ENCODE data around the gene C6orf118.

Gene C6orf118
- 0 reads per million in 2 donors for total RNA-seq

DNA sequence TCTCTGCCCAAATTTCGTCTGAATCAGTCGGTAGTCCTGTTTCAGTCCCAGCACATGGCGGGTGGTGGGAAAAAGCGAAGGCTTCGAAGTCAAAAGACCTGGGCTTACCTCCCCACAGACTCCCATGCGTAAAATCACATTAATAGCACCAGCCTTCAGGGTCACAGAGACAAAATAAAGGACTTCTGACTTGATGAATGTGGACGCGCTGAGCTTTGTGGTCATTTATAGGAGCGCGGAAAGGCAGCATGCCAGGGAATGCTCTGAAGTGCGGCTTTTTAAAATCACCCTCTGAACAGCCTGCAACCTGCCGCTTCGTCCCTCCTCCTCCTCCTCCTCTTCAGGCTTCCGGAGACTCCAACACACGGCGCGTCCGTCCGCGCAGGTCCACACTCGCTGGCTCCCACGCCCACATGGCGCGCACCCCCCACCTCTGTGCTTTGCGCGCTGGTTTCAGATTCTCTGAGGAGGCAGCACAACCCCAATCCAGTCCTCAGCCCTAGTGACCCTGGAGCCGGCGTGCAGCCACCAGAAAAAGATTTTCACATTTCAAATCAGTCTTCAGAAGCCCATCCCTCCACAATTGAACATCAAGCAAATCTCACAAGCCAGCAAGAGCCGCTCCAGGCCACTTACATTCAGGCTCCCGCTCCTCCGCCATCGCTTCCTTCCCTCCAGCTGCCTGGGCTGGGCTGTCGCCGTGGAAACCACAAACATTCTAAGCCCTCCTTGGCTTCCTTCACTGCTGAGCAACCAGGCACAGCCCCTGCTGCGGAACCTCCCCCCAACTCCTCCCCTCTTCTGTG is at the start of gene C6orf118:
TSS of gene C6orf118 (minus strand) at position 680 of the 806 bp plus-strand sequence. CDS start at position 661, 19 bp downstream.
- no peak for DNase-seq

DNA sequence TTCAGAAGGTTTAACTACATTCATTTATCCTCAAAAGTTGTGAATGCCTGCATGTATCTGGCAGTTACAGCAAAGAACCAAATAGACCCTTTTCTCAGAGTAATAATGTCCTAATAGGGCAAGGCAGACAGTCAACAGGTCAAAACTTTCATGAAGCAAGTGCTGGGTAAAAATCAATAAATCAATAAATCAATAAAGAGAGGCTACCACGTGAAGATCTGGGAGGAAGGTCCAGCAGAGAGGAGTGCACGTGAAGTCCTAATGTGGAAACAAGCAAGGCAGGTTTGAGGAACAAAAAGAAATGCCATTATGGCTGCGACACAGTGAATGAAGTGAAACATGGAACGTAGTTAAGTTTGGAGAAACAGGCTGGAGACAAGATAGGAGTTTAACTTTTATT is 36.3 kb upstream of the C6orf118 start:
- no peak for DNase-seq

GRCh38 chr6:165340532-165340931 is 31.1 kb upstream of the C6orf118 start:
- no peak for DNase-seq

DNA sequence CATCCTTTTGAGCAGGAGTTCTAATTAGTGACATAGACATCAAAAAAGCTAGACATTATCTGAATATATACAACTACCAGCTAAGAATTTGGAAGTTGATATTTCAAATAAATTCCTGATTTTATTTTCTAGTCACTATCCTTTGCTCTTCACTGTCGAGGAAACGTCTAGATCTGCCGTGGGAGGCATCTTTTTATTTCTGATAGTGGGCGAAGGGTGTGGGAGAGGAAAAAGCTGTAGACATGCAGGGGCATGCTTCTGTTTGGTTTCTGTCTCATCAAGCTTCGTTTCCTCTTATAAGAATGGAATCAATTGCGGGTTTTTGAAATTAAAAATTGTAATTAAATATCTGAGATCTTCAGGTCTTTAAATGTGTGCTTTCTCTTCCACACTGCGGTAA is 16.2 kb upstream of the C6orf118 start:
- no peak for DNase-seq

- no peak for DNase-seq
These were observed 12.2 kb upstream of the C6orf118 start for GRCh38 chr6:165321555-165322145.

DNA sequence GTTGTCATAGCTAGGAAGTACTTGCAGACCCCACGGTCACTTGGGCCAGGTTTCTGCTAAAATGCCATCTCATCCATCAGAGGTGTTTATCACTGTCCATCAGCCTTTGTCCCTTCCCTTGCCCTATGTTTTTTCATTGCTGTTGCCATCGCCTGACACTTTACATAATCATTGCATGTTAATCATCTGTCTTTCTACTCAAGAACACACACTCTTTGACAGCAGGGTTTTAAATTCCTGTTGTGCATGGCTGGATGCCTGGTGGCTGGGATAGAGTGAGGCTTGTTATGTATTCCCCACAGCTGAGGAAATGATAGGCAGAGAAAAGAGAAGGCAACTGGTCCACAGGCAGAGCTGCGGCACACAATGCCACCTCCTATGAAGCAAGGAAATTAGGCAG is 11.7 kb upstream of the C6orf118 start:
- no peak for DNase-seq

DNA sequence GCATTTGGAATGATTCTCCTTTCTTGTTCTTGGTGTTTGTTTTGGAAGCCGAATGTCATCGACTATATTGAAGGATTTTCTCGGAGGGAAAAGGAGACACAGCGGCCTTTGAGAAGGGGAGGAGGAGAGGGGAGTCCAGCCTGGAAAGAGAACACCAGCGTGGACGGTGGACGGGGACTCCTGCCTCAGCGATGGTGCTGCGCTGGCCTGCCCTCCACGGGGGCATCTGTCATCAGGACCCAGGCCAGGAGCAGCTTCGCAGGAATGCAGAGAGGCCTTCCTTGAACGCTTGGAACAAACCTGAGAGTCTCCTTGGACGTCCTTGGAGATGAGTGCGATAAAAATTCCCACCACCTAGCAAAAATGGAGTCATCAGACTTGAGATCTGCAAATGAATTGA is 8.3 kb upstream of the C6orf118 start:
- DNase-seq, result no peak

GRCh38 chr6:165306955-165307354 is 2.5 kb downstream of the C6orf118 start:
- DNase-seq, result no peak

GRCh38 chr6:165301372-165302246 is 7.8 kb downstream of the C6orf118 start:
- no peak for DNase-seq

DNA sequence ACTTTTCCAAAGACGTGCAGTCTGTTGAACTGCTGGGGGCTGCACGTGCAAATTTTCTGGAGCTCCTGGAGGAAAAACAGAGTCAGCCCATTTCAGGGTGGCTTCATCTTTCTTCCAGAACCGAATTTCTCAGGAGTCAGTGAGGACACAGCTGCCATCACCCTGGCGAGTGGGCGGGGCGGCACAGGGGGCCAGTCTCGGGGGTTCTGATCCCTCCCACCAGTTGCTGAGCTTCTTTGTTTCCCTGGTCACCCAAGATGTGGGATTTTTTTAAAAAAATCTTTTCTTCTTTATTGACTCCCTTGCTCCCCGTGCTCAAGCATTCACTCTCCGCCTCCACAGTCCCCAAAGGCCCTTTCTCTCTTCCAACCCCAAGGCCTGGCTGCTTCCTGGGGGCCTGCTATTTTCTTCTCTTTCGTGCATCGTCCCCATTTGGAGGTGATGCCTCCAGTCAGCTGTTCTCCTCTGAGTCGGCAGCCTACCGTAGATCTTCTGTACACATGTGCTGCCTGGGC is 8.9 kb downstream of the C6orf118 start:
- no peak for DNase-seq

- DNase-seq, result no peak
These were observed 10.5 kb downstream of the C6orf118 start for GRCh38 chr6:165298875-165299274.

DNA sequence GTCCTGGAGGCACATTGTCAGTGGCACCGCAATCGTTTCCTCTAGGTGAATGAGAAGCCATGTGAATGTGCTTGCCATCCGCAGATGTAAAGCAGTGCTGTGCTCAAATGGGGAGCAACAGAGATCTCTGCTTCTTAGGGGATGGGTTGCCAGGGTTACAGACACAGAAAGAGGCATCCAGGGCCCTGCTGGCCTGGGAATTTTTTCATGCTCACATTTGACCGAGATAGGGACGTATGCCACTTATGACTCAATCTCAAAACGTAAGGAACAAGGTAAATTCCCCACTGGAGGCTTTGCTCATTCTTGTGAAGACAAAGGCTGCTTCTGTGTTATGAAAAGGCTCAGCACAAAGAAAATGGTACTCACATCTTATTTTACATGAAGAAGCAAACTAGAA is 11.0 kb downstream of the C6orf118 start:
- DNase-seq, result no peak

- DNase-seq, result no peak
These were observed 16.7 kb downstream of the C6orf118 start for GRCh38 chr6:165292657-165293056.

- no peak for DNase-seq
These were observed 34.8 kb downstream of the C6orf118 start for GRCh38 chr6:165274611-165275010.

DNA sequence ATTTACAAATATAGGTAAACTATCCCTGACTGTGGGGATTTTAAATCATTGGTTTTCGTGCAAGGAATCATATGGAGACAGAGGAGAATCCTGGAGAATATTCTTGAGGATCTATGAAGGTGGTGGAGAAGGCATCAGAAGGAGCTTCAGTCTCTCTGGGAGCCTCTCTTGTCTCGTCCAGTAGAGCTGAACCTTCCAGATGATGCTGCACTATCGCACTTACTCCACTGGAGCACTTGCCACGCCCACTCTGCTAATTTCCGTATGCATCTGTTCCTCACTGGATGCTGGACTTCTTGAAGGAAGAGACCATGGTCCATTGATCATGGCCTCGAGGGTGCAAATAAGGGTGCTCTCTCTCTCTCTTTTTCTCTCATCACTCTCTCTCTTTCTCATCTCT is 36.8 kb downstream of the C6orf118 start:
- no peak for DNase-seq

GRCh38 chr6:165268987-165269386 is 40.4 kb downstream of the C6orf118 start:
- DNase-seq, result no peak

DNA sequence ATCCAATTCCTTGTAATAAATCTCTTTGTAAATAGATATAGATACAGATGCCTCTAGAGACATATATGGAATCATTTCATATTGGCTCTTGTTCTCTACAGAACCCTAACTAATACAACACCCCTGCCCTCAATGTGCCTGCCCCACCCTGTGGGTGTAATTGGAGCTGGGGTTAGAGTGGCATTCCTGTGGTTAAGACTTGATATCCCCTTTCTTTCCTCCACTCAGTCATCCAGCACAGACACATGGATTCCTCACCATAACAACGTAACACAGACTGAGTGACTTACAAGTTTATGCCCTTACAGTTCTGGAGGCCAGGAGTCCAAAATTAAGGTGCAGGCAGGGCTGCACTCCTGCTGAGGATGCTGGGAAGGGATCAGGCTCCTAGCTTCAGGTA is 42.8 kb downstream of the C6orf118 start:
- no peak for DNase-seq

DNA sequence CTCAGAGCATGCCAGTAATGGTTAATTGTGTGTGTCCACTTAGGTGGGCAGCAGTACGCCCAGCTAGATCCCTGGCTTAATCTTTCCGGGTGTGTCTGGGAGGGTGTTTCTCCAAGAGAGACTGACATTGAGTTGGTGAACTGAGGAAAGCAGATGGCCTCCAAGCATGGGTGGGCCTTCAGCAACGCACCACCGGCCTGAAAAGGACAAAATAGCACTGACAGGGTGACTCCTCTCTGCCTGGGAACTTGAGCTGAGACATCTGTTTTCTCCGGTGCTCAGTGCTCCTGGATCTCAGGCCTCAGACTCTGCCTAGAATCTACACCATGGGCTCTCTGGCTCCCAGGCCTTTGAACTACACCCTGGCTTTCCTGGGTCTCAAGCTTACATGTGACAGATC is 43.2 kb downstream of the C6orf118 start:
- no peak for DNase-seq

- DNase-seq, result no peak
These were observed 48.9 kb downstream of the C6orf118 start for GRCh38 chr6:165260462-165260861.

GRCh38 chr6:165249808-165250207 is 59.6 kb downstream of the C6orf118 start:
- DNase-seq, result no peak

- DNase-seq, result no peak
These were observed 63.7 kb downstream of the C6orf118 start for GRCh38 chr6:165245701-165246100.

DNA sequence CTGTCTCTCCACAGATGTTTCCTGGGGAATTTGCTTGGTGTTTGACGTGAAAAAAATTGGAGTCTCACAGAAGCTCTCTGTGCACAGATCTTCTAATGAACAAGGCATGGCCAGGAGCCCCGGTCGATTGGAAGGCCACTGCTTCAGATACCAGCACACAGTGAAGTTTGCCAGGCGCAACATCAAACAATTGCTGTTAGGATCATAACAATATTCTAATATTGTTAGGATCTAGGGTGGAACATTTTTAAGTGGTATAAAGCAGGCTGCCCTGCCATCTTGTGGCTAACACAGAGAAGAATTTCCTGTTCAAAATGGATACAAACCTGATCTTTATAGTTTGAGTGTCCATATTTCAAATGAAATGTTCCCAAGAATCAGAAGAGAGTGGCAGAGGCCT is 64.1 kb downstream of the C6orf118 start:
- DNase-seq, result no peak

Measured in T-helper 2 cell (primary cell).